Smooth muscle cell (in vitro differentiated cells): ENCODE measurements around the gene EDN2. TPM values are rescaled to one million over a fixed set of nuclear protein-coding genes. Genes with fewer than 3 reads are reported as not detected.

Experiments used
- DNase-seq: peaks from one replicate; lab custom pipeline; 2025; ENCODE audit not compliant: unreplicated experiment; lab: John Stamatoyannopoulos, UW
- H2AFZ ChIP-seq: fragments of 200-600 bp; sonication (generic); 2 replicates; pipeline ENCODE4 v1.6.0; 2016; ENCODE audit warnings: antibody characterized with exemption, low read depth, mild to moderate bottlenecking
- H3F3A ChIP-seq: fragments of 200-600 bp; sonication (generic); 2 replicates; pipeline ENCODE4 v1.6.0; 2017; ENCODE audit warnings: antibody characterized with exemption, low read depth
- H3K27ac ChIP-seq: fragments of 200-600 bp; sonication (generic); 2 replicates; pipeline ENCODE4 v1.5.1; 2016; ENCODE audit warnings: low read depth, mild to moderate bottlenecking
- H3K27me3 ChIP-seq: fragments of 200-600 bp; sonication (generic); 2 replicates; pipeline ENCODE4 v1.6.1; 2016; ENCODE audit warnings: low read depth, mild to moderate bottlenecking
- H3K36me3 ChIP-seq: fragments of 200-600 bp; sonication (generic); 2 replicates; pipeline ENCODE4 v1.5.1; 2016; ENCODE audit warnings: low read depth
- H3K4me1 ChIP-seq: fragments of 200-600 bp; sonication (generic); 2 replicates; pipeline ENCODE4 v1.5.1; 2016; ENCODE audit warnings: low read depth
- H3K4me2 ChIP-seq: fragments of 200-600 bp; sonication (generic); 2 replicates; pipeline ENCODE4 v1.6.0; 2016; ENCODE audit warnings: mild to moderate bottlenecking
- H3K4me3 ChIP-seq: fragments of 200-600 bp; sonication (generic); 2 replicates; pipeline ENCODE4 v1.5.1; 2016; ENCODE audit warnings: mild to moderate bottlenecking
- H3K79me2 ChIP-seq: fragments of 200-600 bp; sonication (generic); 2 replicates; pipeline ENCODE4 v1.6.0; 2016; ENCODE audit warnings: low read depth, mild to moderate bottlenecking
- H3K9ac ChIP-seq: fragments of 200-600 bp; sonication (generic); 2 replicates; pipeline ENCODE4 v1.6.0; 2016; ENCODE audit warnings: low read depth
- H3K9me3 ChIP-seq: fragments of 200-600 bp; sonication (generic); replicated peaks from 2 replicates; pipeline ENCODE4 v1.5.1; 2016; ENCODE audit warnings: low read depth
- H4K20me1 ChIP-seq: fragments of 200-600 bp; sonication (generic); 2 replicates; pipeline ENCODE4 v1.6.0; 2016; ENCODE audit warnings: low read depth
- CTCF ChIP-seq: fragments of 200-600 bp; sonication (generic); IDR thresholded peaks from 2 replicates; pipeline ENCODE4 v1.5.1; 2017; ENCODE audit warnings: borderline replicate concordance, mild to moderate bottlenecking, antibody characterized with exemption; ENCODE audit not compliant: insufficient read depth, poor library complexity, severe bottlenecking
- WGBS: methylation state at CpG from one replicate; pipeline ENCODE4 v1.1.7; 2016; ENCODE audit warnings: low lambda C conversion rate; 5-methylcytosine and 5-hydroxymethylcytosine counted together
- polyA plus RNA-seq: library from polyadenylated mRNA; unstranded; fragments of >200 nt; fragmentation: Nextera tagmentation; extraction: Ambion mirVana; gene quantifications from 2 replicates; pipeline ENCODE4 v1.2.1, GENCODE V29; 2016
- total RNA-seq: library from RNA; depleted of rRNA; stranded (reverse); fragments of >200 nt; gene quantifications from 2 replicates; pipeline ENCODE4 v1.2.3, GENCODE V29; 2014

The EDN2 gene
- total and polyA plus RNA-seq, 2 experiments from 2014 or later: not detected

GRCh38 chr1:41498804-41499203 is 14.3 kb upstream of the EDN2 start:
- Histone ChIP-seq H3K27ac (no peak overlapping the region), H3F3A (peaks cover 13% of the 10 kb centered on the region), H3K4me2 (no peak overlapping the region), H3K4me1 (peaks cover 18% of the 10 kb centered on the region), H3K27me3 (no peaks in the 10 kb centered on the region), H4K20me1 (no peaks in the 10 kb centered on the region), H2AFZ (no peak overlapping the region), H3K36me3 (no peaks in the 10 kb centered on the region), H3K4me3 (no peak overlapping the region), H3K79me2 (no peaks in the 10 kb centered on the region), H3K9ac (no peak overlapping the region), H3K9me3 (no peaks in the 10 kb centered on the region)
- TF ChIP-seq CTCF: no peak
- no peak for DNase-seq
- WGBS: 89% methylated on average over 12 of the region's 12 CpGs

DNA sequence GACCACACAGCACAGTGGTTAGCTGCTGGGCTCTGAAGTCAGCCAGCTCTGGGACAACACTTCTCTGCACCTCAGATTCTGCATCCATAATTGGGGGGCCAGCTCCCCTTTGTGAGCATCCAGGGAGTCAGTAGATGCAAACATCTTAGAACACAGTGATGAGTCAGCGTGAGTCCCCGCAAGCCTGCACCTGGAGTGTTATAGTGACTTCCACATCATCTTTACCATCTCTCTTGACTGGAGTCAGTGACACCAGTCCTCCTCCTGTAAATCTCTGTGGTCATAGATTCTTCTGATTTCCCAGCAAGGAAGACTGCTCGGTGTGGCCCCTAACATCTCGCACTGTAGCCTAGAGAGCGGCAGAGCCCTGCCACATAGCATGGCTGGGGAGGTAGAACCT is 13.9 kb upstream of the EDN2 start:
- Histone ChIP-seq H3K36me3 (no peaks in the 10 kb centered on the region), H3F3A (peaks cover 9% of the 10 kb centered on the region), H3K4me1 (peaks cover 18% of the 10 kb centered on the region), H2AFZ (no peak overlapping the region), H3K79me2 (no peaks in the 10 kb centered on the region), H3K9me3 (no peaks in the 10 kb centered on the region), H3K27ac (no peak overlapping the region), H3K27me3 (no peaks in the 10 kb centered on the region), H4K20me1 (no peaks in the 10 kb centered on the region), H3K9ac (no peak overlapping the region), H3K4me2 (no peak overlapping the region), H3K4me3 (no peak overlapping the region)
- 81% methylated on average over 5 of the region's 5 CpGs for WGBS
- no peak for DNase-seq
- TF ChIP-seq CTCF: no peak

- H3K27me3 ChIP-seq: no peaks in the 10 kb centered on the region
- no peak overlapping the region for H3K4me3 ChIP-seq
- no peaks in the 10 kb centered on the region for H3K36me3 ChIP-seq
- DNase-seq: no peak
- no peak overlapping the region for H2AFZ ChIP-seq
- TF ChIP-seq CTCF: no peak
- no peak overlapping the region for H3K4me2 ChIP-seq
- no peak overlapping the region for H3K27ac ChIP-seq
- 91% methylated on average over 7 of the region's 7 CpGs for WGBS
- H3K79me2 ChIP-seq: no peaks in the 10 kb centered on the region
- H4K20me1 ChIP-seq: no peaks in the 10 kb centered on the region
- H3F3A ChIP-seq: peaks cover 7% of the 10 kb centered on the region
- H3K9me3 ChIP-seq: no peaks in the 10 kb centered on the region
- peaks cover 18% of the 10 kb centered on the region for H3K4me1 ChIP-seq
- H3K9ac ChIP-seq: no peak overlapping the region
Observed at GRCh38 chr1:41497461-41498030, 13.1 kb upstream of the EDN2 start.

DNA sequence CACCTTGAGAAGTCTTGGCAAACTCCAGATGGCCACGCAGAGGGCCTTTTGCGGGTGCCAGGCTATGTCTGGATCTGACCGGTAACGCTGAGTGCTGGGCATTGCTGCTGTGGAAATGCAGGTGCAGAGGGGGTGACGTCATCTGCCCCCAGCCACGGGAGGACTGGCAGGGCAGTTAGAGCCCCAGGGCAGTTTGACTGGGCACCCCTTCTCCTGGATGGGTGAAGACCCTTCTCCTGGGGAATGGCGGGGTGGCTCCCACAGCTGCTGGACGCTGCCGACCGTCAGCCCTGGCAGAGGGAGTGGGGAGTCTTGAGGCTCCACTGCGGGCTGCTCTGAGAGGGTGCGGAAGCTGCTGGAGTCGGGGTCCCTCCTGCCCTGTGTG is 12.6 kb upstream of the EDN2 start:
- no peak overlapping the region for H3K27ac ChIP-seq
- H3K36me3 ChIP-seq: no peaks in the 10 kb centered on the region
- peaks cover 18% of the 10 kb centered on the region for H3K4me1 ChIP-seq
- H3K9me3 ChIP-seq: no peaks in the 10 kb centered on the region
- H4K20me1 ChIP-seq: no peaks in the 10 kb centered on the region
- no peaks in the 10 kb centered on the region for H3K79me2 ChIP-seq
- H3F3A ChIP-seq: peaks cover 7% of the 10 kb centered on the region
- no peak overlapping the region for H3K4me2 ChIP-seq
- no peak overlapping the region for H3K9ac ChIP-seq
- WGBS: 94% methylated on average over 13 of the region's 13 CpGs
- no peak overlapping the region for H2AFZ ChIP-seq
- H3K27me3 ChIP-seq: no peaks in the 10 kb centered on the region
- TF ChIP-seq CTCF: no peak
- H3K4me3 ChIP-seq: no peak overlapping the region
- no peak for DNase-seq
